Measurements from ENCODE around the gene HAVCR1.

Gene HAVCR1

GRCh38 chr5:156981481-156981880 is 77.4 kb downstream of the HAVCR1 start:
- TF ChIP-seq HDGF (IDR thresholded peaks at IDR 0.05; ENCODE audit: borderline replicate concordance), result no peak
- no peak for TF ChIP-seq PKNOX1 (IDR thresholded peaks at IDR 0.05)
- no peak for TF ChIP-seq SP1 (IDR thresholded peaks at IDR 0.05)
- TF ChIP-seq NFRKB (IDR thresholded peaks at IDR 0.05), result no peak
- no peak for TF ChIP-seq ARNT (IDR thresholded peaks at IDR 0.05)
- TF ChIP-seq LEF1 (IDR thresholded peaks at IDR 0.05; ENCODE audit: borderline replicate concordance), result no peak
- no peak for TF ChIP-seq FOXM1 (IDR thresholded peaks at IDR 0.05; ENCODE audit: borderline replicate concordance)
- TF ChIP-seq SUZ12 (IDR thresholded peaks at IDR 0.05), result no peak
- TF ChIP-seq TARDBP (IDR thresholded peaks at IDR 0.05), result no peak
- no peak for TF ChIP-seq BHLHE40 (IDR thresholded peaks at IDR 0.05; ENCODE audit: borderline replicate concordance)
- TF ChIP-seq ZNF384 (IDR thresholded peaks at IDR 0.05), result no peak
- TF ChIP-seq FOXA1 (IDR thresholded peaks at IDR 0.05), result no peak
- no peak for TF ChIP-seq CTBP1 (IDR thresholded peaks at IDR 0.05; ENCODE audit: borderline replicate concordance)
- TF ChIP-seq L3MBTL2 (conservative IDR thresholded peaks at IDR 0.05), result no peak
- TF ChIP-seq FOXK2 (IDR thresholded peaks at IDR 0.05), result no peak
- no peak for DNase-seq (ENCODE audit: extremely low spot score)
- ChIA-PET POLR2A (no interaction called here), CTCF (interaction anchor here (0.6 kb wide), 1 partner anchor 1027 kb away, joined by 3 read pairs; no protein-coding TSS in a partner anchor)

Data from HEK293T (cell line).